RPMI8226 (cell line): ENCODE results near the gene ZNF415.
"Not testable (repeated sequence)": the region's sequence is repeated elsewhere in the genome, so short reads cannot be mapped to it uniquely, and the experiment has no call there.

ENCODE experiments used
- DNase-seq: peaks from one replicate; pipeline ENCODE4 v3.0.0-alpha.2; 2015

Gene ZNF415

GRCh38 chr19:53102206-53102755 is 30.4 kb downstream of the ZNF415 start:
- no peak for DNase-seq

- no peak for DNase-seq
Measured at GRCh38 chr19:53101518-53101917, 31.2 kb downstream of the ZNF415 start.

DNA sequence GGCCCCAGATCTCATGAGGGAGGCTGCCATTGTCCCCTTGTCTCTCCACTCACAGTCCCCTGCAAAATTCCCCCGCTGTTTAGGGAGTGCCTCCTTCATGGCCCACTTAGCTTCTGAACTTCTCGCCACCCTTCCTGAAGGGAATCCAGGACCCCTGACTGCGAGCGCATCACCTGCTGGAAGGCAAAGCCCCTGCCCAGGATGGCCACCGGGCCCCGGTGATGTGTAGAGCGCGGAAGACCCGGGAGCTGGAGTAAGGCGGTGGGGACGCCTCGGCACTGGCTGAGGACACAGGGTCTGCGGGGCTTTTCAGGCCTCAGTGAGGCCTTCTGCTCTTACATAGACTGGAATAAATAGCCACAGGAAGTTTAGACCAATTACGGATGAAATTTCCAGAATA is 34.1 kb downstream of the ZNF415 start:
- not testable (repeated sequence) for DNase-seq

- not testable (repeated sequence) for DNase-seq
Measured at GRCh38 chr19:53096982-53097690, 35.6 kb downstream of the ZNF415 start.

- DNase-seq, result not testable (repeated sequence)
Measured at GRCh38 chr19:53096579-53096978, 36.1 kb downstream of the ZNF415 start.

DNA sequence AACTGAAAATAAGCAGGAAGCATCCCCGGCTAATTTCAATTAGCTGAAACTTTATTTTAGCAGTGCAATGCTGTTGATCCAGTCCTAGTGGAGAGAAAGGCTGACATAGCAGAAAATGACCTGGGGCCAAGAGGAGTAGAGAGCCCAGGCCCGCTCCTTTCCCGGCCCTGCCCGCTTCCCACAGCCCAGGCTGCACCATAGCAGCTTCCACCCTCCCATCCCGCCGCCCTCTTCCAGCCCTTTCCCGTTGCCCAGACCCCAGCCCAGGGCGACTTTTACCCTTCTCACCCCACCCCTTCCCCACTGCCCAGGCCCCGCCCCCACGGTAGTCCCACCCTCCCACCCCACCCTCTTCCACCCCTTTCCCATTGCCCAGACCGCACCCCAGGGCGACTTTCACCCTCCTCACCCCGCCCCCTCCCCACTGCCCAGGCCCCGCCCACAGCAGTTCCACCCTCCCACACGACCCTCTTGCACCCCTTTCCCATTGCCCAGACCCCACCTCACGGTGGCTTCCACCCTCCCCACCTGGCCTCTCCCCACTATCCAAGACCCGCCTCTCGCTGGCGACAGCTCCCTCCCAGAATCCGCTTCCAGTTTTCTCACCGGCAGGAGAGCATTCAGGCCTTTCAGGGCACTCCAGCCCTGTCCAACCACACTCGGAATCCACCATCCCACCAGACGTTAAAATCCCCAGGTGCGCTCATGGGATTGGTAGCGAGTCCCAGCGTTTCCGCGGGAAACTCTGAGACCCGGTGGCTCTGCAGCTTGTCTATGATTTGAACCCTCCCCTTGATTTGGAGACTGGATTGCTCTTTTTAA is 37.7 kb downstream of the ZNF415 start:
- no peak for DNase-seq

GRCh38 chr19:53092723-53093122 is 40.0 kb downstream of the ZNF415 start:
- DNase-seq, result no peak

DNA sequence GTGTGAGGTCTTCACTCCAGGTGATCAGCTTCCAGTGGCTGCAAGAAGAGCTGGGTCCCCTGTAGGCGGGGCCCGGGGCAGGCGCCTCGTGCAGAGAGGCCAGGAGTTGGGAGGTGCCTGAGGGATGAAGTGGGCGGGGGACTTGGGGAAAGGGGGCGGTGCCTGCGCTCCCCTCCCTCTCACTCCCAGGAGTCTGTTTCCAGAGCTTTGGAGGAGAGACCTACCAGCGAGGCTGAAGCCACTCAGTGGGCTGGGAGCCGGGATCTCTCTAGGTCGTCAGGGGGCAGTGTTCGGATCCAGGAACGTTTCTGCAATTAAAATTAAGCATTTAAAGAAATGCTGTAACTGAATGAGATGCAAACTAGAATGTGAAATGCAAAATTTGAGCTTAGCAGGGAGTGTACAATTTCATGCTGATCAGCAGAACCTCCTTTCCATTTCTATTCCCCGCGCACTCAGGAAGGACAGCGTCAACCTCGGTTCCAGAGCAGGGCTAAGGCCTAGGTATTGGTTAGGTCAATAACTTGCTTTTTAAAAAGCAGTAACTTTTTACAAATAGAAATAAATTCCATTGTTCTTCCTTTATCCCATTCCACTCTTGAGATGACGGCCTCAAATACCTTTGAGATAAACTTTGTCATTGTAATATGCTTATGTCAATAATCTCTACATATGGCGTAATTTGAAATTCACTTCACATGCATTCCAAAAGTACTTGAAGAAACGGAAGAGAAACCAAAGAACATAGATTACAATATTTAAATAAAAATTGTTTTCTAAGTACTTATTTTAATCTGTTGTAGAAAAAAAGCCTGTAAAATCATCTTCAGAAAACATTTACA is 41.1 kb downstream of the ZNF415 start:
- no peak for DNase-seq

- no peak for DNase-seq
Measured at GRCh38 chr19:53088091-53088490, 44.6 kb downstream of the ZNF415 start.

DNA sequence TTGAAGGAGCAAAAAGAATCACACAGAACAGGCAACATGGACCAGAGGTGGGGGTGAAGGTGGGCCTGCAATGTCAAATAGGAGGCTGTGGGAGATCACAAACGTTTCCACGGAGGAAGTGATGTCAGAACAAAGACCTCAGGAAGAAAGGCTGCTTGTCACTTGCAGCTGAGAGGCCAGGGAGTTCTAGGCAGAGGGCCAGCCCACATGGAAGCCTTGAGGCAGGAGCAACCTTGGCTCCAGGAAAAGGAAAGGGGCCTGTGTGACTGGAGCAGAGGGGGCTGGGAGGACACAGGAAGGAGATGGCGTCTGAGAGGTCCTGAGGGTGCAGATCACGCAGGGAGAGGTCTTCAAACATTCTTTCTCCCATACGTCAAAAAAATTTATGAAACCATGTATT is 45.8 kb downstream of the ZNF415 start:
- no peak for DNase-seq

- DNase-seq, result no peak
Measured at GRCh38 chr19:53085496-53085895, 47.2 kb downstream of the ZNF415 start.

DNA sequence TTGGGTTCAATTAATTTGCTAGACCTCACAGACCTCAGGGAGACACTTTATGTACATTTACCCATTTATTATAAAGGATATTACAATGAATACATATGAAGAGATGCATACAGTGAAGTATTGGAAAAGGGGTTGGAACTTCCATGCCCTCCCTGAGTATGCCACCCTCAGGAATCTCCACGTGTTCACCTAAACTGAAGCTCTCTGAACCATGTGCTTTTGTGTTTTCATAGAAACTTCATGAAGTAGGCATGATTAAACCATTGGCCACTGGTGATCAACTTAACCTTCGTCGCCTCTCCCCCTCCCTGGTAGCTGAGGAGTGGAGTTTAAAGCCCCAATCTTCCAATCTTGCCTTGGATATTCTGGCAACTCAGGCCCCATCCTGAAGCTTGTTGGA is 49.8 kb downstream of the ZNF415 start:
- DNase-seq, result no peak

- no peak for DNase-seq
Measured at GRCh38 chr19:53079313-53079924, 53.3 kb downstream of the ZNF415 start.

GRCh38 chr19:53078668-53079067 is 54.0 kb downstream of the ZNF415 start:
- no peak for DNase-seq

DNA sequence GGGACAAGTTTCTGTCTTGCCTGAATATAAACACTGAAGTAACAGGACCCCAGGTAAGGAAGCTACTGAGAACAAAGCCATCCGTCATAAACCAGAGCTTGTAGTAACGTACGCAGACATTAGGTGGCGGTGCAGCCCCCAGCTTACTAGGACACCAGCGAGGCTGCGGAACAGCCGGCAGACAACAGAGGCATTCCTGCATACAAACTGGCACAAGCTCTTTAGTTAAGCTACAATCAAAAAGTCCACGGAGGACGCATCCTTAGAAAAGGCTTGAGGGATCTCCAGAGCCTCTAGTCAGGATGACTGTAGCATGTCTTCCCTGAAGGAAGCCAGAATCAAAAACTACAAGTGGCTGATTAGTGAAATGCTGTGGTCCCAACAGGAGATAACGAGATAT is 55.7 kb downstream of the ZNF415 start:
- no peak for DNase-seq

DNA sequence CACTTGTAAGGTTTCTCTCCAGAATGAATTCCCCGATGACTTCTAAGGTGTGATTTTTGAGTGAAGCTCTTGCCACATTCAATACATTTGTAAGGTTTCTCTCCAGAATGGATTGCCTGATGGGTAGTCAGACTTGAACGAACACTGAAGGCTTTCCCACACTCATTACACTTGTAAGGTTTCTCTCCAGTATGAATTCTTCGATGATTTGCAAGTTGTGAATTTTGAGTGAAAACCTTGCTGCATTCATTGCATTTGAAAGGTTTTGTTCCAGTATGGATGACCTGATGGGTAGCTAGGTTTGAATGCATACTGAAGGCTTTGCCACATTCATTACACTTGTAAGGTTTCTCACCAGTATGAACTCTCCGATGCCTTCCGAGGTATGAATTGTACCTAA is 63.9 kb downstream of the ZNF415 start:
- no peak for DNase-seq

DNA sequence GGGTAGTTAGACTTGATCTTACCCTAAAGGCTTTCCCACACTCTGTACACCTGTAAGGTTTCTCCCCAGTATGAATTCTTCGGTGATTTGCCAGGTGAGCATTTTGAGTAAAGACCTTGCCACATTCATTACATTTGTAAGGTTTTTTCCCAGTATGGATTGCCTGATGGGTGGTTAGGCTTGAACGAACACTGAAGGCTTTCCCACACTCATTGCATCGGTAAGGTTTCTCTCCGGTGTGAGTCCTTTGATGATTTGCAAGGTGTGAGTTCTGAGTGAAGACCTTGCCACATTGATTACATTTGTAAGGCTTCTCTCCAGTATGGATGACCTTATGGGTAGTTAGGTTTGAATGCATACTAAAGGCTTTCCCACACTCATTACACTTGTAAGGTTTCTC is 64.5 kb downstream of the ZNF415 start:
- no peak for DNase-seq

DNA sequence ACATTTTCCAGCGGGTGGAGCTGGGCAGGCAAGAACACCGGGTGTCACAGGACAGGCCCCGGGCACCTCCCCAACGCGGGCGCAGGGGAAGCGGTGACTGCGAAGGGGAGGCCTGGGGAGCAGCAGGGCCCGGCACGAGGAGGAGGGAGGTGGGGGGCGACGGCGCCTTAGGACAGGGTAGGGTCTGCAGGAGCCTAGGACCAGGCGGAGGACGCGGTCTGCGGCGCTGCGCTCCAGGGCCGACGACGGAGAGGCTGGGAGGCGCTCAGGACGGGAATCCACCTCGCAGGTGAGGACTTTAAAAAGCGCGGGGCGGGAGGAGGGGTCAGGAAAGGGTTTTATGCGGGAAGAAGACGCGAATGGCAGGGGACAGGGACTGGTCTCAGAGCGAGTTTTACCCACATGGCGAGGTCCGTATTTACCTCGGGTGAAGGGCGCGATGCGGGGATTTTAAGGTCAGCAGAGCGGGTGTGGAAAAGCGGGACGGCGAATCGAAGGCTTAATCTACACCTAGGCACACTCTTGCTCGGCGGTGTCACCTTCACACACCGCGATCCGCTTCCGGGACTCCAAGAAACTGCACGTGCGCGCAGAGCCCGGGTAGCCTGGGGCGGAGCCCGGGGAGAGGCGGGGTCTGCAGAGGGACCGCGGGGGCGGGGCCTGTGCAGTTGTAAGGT is 74.7 kb downstream of the ZNF415 start:
- no peak for DNase-seq
